Heart left ventricle (tissue), 13 donors: ENCODE measurements around the gene HINT1.
A peak's percentile ranks its signal among the peaks of the same experiment; 100 is the strongest.

Experiments used
- CTCF ChIP-seq, 12 donors: fragments of 200-600 bp; sonication (generic) in 4 of 12; IDR thresholded peaks; one replicate each; pipeline versions ENCODE4 v1.5.0 to v1.8.0; 2018 to 2022; ENCODE audit warnings: antibody characterized with exemption in 12 of 12, mild to moderate bottlenecking in 5 of 12
- POLR2A ChIP-seq, 2 donors: fragments of 450-650 bp; IDR thresholded peaks; one replicate each; pipeline ENCODE4 v1.6.1; 2017; ENCODE audit warnings: antibody characterized with exemption in 2 of 2, mild to moderate bottlenecking in 2 of 2, moderate library complexity in 2 of 2
- donor health status: ischemic (EF 13 %, LVEDD 7.1; RV severe dilation, severe dysfunction).
- donor health status: DM: no; HTN: yes; CAD: no.
- donor health status: DM: no; HTN: no; CAD: no.
- donor health status: ischemic (EF 25% LVEDD 6.9; RV normal size, moderate dysfunction).
- donor health status: ischemic (EF 25% LVEDD 5.7; RV mildly dilated, moderate dysfunction).
- donor health status: ischemic (EF 35%, LVEDD 5.7; RV mildly dilated, moderate dysfunction).
- donor health status: nonischemic (EF 11% LVEDD 7.7; RV severe dilation, severe dysfunction).
- donor health status: DM: yes; HTN: yes; CAD: no.
- donor health status: PGD.
- donor health status: ischemic (EF 29% LVEDD 5.4; RV normal size, mild dysfunction).
- donor health status: nonischemic (EF 23%, LVEDD 6.1; RV moderate dilation, normal function).

GRCh38 chr5:131110256-131110594 lies 54.8 kb downstream of the HINT1 start:
- TF ChIP-seq CTCF (IDR thresholded peaks at IDR 0.05): peak in 1 of 12 donors; percentile 4
- no peak for TF ChIP-seq POLR2A (IDR thresholded peaks at IDR 0.05)
